Activated CD4-positive, alpha-beta T cell treated with anti-CD3 and anti-CD28 coated beads, Interleukin-2, amount 50 U/mL, for 48 hours (primary cell): Measurements from ENCODE around the gene TUB.
A peak's percentile ranks its signal among the peaks of the same experiment; 100 is the strongest.

ENCODE experiments used
- DNase-seq, 2 experiments: peaks; one replicate each; pipeline ENCODE4 v3.0.0-alpha.2; 2020

TUB gene

GRCh38 chr11:8092587-8093424 lies 11.8 kb downstream of the TUB start:
- DNase-seq: peak; percentile 63 to 75

DNA sequence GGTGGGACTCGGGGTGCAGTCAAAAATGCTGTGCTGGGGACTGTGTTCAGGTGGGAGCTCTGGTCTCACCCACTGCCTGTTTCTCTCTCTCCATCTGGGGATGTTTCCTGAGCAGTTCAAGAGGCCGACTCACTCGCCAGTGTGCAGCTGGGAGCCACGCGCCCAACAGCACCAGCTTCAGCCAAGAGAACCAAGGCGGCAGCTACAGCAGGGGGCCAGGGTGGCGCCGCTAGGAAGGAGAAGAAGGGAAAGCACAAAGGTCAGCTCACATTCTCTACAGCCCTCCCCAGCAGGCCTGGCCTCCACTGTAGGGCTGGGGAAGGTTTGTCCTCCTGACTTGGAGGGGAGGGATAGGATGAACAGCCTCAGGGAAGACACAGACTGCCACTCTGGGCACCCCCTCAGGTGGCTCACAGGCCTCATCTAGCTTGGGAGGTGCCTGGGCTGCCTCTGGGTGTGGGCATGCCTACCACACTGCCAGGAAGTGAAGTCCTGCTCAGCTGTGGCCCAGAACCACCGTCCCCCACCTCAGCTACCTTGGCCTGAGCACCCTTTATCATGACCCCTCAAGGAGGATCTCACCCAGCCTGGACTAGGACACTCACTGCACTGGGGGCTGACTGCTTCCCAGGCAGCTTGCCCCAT lies 13.0 kb downstream of the TUB start:
- no peak for DNase-seq

GRCh38 chr11:8094656-8095055 lies 13.6 kb downstream of the TUB start:
- DNase-seq: no peak

DNA sequence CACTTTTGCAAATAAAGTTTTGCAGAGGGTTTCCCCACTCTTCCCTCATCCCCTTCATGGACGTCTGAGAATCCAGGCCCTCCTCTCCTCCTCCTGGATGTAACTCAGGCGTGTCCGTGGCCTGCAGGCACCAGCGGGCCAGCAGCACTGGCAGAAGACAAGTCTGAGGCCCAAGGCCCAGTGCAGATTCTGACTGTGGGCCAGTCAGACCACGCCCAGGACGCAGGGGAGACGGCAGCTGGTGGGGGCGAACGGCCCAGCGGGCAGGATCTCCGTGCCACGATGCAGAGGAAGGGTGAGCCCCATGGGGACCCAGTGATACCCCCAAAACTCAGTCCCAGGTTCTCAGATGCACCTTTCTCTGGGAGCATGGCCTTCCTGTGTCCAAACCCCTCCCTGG lies 14.4 kb downstream of the TUB start:
- no peak for DNase-seq

DNA sequence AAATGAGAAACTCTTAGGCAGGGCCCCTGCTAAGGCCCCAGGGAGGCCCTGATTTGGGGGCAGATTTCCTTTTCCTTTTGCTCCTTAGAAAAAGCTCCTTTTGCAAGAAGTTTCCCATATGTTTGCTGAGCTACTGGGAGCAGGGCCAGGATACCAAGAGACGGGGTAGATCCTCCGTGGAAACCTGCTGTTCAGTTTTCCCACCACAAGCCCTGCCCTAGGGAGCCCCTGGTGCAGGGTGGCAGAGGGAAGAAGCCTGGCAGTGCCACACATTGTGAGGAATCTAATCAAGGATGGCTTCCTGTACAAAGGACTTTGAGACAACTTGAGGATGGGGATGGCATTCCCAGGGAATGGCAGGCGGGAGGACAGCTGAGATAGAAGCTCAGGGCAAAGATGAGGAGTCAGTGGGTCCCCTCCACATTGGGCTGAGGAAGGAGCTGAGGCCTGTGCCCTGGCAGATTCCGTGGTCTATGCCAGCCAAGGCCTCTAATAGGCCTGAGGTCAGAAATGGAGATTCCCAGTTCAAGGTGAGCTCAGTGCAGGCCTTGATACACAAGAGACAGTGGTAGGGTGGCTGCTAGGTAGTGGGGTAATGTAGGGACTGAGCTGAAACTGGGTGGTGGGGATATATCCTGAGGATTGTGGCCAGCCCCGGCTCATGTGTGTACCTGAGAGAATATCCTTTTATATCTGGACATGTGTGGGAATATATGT lies 15.0 kb downstream of the TUB start:
- no peak for DNase-seq

GRCh38 chr11:8096575-8096974 lies 15.6 kb downstream of the TUB start:
- DNase-seq: no peak

GRCh38 chr11:8097062-8097461 lies 16.1 kb downstream of the TUB start:
- DNase-seq: no peak

- DNase-seq: no peak
Measured at GRCh38 chr11:8097468-8097867, 16.5 kb downstream of the TUB start.

DNA sequence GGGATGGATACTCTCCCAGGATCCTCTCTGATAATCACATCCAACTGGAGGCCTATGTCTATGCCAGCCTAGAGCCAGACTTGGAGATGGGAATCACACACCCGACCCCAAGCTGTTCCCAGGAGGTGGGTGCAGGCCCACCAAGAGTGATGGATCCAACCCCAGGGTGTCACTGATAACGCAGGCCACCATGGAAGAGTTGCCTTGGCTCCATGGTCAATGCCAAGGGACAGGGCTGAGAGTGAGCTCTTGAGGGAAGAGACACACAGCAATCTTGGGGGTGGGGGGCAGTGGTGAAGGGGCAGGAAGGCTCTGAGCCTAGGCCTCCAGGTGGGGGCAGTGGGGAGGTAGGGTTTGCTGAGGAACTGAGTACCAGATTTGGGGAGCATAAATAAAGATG lies 16.9 kb downstream of the TUB start:
- DNase-seq: no peak

DNA sequence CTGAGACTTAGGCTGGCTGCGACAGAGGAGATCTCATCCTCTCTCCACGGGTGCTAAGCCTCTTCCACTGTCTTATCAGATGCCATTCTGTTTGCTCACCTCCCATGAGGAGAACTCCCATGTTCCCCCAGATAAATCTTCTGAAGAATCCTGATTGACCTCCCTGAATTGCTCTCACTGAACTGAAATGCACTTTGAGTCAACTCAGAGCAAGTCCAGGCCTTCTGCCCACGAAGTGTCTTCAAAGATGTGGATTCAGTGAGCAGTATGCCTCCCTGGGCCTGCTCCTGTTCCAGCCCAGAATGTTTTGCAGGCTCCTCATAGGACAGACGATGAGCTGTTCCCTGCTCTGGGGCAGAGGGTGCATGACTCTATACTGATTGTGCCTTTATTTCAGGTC lies 17.4 kb downstream of the TUB start:
- no peak for DNase-seq

- DNase-seq: no peak
Measured at GRCh38 chr11:8098879-8099278, 17.9 kb downstream of the TUB start.

GRCh38 chr11:8099291-8099899 lies 18.4 kb downstream of the TUB start:
- peak; percentile 80 for DNase-seq

- no peak for DNase-seq
Measured at GRCh38 chr11:8100158-8100557, 19.1 kb downstream of the TUB start.

- DNase-seq: no peak
Measured at GRCh38 chr11:8100605-8101004, 19.6 kb downstream of the TUB start.

DNA sequence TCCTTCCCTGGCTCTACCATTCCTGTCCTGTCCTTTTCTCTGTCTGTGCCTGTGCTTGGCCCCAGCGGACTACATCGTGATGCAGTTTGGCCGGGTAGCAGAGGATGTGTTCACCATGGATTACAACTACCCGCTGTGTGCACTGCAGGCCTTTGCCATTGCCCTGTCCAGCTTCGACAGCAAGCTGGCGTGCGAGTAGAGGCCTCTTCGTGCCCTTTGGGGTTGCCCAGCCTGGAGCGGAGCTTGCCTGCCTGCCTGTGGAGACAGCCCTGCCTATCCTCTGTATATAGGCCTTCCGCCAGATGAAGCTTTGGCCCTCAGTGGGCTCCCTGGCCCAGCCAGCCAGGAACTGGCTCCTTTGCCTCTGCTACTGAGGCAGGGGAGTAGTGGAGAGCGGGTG lies 20.4 kb downstream of the TUB start:
- DNase-seq: no peak

DNA sequence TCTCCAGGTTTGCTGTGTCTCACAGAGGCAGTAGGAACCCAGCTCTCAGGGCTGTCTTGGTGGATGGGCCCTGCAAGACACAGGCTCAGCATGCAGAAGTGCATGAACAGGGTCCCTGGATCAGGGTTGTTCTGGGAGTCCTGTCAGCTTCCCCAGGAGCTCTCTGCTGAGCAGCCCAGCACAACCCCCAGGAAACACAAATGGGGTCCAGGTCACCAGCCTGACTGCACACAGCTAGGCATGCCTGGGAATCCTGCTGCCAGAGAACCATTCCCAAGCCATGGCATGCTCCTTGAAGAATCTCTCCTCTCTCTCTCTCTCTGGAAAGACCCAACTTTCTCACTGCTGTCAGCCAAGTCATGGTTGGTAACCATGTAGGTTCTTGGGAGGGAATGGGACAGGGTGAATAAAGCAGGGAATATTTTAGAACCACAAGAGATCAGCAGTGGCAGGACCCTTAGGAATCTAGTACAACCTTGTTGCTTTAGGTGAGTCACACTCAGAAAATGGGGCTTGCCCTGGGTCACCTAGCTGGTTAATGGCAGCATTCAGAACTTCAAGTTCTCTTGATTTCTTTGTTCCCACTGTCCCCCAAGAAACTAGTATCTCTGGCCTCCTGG lies 21.4 kb downstream of the TUB start:
- DNase-seq: no peak

- DNase-seq: no peak
Measured at GRCh38 chr11:8102965-8103364, 22.0 kb downstream of the TUB start.

DNA sequence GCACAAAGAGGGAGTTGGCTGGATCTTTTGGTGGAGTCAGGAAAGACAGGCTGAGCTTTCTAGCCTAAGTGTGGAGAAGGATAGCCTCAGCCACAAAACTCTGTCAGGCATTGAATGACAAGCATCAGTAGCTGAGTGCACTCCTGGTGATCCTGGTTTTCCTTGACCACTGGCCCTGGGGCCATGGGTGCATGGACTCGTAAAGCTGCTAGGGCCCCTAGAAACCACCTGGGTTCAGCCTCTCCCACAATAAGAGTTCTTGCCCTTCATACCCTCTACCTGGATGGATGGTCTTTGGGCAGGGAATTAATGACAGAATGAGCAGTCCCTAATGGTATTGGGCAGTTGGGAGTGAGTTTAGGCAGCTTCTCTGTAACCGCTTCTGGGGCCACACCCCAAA lies 22.9 kb downstream of the TUB start:
- DNase-seq: no peak

GRCh38 chr11:8105133-8105532 lies 24.1 kb downstream of the TUB start:
- no peak for DNase-seq

GRCh38 chr11:8105666-8106065 lies 24.7 kb downstream of the TUB start:
- DNase-seq: no peak

- no peak for DNase-seq
Measured at GRCh38 chr11:8106679-8107078, 25.7 kb downstream of the TUB start.

GRCh38 chr11:8107642-8108041 lies 26.6 kb downstream of the TUB start:
- no peak for DNase-seq

GRCh38 chr11:8108421-8108820 lies 27.4 kb downstream of the TUB start:
- DNase-seq: no peak
